COR-L47 (cell line): ENCODE measurements around the gene MAP3K13.
"Not testable (repeated sequence)": the region's sequence is repeated elsewhere in the genome, so short reads cannot be mapped to it uniquely, and the experiment has no call there.

Source experiments
- DNase-seq: peaks from one replicate; lab custom pipeline; 2025; lab: John Stamatoyannopoulos, UW

Gene MAP3K13

DNA sequence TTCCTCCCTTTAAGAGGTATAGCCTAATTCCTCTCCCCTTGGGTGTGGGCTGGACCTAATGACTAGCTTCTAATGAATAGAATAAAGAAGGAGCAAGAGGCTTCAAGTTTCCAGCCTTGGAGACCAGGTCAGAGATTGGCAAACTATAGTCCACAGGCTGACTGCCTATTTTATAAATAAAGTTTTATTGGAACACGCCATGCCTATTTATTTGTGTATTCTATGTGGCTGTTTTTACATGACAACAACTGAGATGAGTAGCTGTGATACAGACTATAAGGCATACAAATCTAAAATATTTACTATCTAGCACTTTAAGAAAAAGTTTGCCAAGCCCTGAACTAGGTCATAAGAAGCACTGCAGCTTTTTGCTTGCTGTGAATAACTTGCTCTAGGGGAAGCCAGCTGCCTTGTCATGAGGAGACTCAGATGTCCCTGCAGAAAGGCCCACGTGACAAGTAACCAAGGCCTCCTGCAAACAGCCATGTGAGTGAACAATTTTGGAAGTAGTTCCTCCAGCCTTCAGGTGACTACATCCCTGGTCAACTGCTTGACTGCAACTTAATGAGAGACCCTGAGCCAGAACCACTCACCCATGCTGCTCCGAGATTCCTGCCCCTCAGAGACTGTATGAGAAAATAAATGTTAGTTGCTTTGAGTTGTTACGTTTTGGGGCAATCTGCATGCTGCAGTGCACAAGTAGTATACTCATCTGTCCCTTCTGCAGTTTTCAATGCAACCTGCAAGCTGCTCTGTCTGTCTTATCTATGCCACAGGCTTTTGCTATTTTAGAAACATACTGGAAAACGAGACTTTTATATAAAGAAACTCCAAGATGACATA lies 21.1 kb upstream of the MAP3K13 start:
- DNase-seq = no peak

DNA sequence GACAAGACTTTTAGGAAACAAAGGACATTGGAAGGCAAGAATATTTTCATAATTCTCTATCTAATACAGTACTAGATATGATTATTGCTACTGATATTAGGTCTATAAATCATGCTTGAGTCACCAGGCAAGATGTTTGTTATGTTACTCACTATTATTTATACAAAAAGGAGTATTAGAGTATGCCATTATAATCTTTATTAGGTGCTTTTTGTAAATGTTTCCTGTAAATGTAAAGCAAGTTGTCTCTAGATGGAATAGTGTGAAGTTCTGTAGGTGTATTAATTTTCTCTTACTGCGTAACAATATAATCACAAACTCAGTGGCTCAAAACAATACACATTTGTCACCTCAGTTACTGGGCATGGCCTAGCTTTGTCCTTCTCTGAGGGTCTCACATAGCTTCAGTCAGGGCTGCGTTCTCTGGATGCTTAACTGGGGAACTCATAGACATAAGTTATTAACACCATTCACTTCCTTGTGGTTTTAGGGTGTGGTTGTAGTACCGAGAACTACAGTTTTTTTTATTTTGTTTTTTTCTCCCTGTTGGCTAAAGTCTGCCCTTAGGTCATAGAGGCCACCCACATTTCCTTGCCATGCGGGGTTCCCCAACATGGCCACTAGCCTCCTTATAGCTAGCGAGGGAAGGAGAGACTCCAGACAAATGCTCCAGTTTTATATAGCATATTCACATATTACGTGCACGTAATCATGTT lies 20.3 kb upstream of the MAP3K13 start:
- no peak for DNase-seq

GRCh38 chr3:185347399-185347798 lies 15.5 kb upstream of the MAP3K13 start:
- no peak for DNase-seq

DNA sequence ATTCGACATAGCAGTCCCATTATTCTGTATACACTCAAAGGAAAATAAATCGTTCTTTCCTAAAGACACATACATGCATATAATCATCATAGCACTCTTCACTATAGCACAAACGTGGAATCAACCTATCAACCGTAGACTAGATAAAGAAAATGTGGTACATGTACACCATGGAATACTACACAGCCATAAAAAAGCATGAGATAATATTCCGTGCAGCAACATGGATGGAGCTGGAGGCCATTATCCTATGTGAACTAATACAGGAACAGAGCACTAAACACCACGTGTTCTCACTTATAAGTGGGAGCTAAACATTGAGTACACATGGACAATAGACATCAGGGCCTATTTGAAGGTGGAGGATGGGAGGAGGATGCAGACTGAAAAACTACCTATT lies 12.1 kb upstream of the MAP3K13 start:
- no peak for DNase-seq

DNA sequence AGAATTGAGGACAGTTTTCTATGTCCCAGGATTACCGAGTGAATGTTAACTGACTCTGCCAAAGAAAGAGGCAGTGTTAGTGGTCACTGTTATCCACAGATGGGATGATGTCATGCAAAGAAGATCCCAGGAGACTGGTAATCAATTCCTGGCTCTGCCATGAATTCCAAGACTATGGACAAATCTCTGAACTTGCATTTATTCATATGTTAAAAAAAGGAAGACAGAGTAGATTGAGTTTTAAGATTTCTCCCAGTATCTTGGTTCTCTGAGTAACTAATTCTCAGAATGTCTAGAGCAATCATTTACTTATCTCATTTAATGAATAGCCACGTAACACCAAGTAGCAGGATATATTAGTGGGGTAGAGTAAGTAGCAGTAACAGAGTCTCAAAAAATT lies 11.5 kb upstream of the MAP3K13 start:
- DNase-seq = no peak

DNA sequence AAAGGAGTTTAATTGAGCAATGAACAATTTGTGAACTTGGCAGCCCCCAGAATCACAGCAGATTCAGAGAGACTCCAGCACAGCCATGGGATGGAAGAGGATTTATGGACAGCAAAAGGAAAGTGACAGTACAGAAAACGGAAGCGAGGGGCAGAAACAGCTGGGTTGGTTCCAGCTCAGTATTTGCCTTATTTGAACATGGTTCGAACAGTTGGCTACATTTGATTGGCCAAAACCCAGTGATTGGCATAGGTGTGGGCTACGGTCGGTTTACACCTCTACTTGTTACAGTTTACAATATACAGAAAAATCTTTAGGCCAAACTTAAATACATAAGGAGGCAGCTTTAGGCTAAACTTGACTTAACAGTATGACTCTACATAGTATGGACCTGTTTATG lies 9.7 kb upstream of the MAP3K13 start:
- DNase-seq = no peak

- DNase-seq = peak; percentile 89
These were observed 8.9 kb upstream of the MAP3K13 start for GRCh38 chr3:185353823-185354614.

GRCh38 chr3:185356499-185356898 lies 6.4 kb upstream of the MAP3K13 start:
- no peak for DNase-seq

GRCh38 chr3:185361920-185362319 lies 1.0 kb upstream of the MAP3K13 start:
- DNase-seq = no peak

DNA sequence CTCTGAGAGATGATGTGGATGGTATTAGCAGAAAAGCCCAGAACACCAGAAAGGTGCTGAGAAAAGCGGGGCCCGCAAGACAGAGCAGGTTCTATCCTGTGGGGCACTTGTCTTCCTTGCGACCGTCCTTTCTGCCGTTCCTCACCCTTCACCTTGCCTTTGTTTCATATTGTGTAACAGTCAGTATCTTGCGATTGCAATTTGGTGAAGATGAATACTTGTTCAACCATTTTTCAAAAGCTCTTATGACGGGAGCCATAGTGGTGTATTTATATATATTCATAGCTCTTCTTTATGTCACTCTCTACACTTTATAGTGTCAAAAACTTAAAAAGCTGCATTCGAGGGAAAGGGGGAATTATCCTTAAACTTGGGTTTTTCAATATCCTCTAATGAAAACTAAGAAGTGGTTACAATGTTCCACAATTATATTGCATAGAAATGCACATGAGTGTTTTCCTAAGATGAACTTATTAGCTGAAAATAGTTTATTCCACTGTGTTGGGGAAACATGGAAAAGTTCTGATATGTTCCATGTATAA lies 797 bp downstream of the MAP3K13 start:
- DNase-seq = no peak

DNA sequence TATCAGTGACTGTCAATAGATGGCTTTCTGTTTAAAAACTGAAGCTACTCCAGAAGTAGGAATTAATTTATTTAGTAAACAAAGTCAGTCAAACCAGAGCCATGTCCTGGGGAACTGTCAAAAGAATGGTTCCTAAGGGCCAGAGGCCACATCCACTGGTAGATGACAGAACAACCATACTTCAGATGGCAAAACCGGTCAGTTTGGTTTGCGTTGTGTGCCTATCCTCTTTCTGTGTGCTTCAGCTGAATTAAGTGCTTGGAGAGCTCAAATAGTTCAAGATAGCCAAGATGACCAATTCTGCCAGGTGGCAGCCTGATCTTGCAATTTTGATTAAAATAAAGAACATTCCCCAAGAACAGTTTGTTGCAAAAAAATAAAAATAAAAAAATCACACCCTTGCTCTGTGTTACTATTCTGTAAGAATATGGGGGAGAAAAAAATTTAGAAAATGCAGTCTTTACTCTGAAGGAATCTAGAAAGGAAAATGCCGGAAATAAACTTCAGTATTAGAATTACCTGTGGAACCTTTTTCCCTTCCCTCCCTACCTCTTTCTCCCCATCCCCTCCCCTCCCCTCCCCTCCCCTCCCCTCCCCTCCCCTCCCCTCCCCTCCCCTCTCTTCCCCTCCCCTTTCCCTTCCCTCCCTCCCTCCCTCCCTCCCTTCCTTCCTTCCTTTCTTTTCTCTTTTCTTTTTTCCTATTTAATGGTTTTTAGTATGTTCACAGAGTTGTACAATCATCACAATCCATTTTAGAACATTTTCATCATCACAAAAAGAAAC lies 2.5 kb downstream of the MAP3K13 start:
- DNase-seq = no peak

DNA sequence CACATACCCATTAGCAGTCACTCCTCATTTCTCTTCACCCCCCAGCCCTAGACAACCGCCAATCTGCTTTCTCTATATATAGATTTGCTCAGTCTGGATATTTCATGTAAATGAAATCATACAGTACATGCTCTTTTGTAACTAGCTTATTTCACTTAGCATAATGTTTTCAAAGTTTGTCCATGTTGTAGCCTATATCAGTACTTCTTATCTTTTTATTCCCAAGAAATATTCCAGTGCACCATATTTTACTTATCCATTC lies 3.1 kb downstream of the MAP3K13 start:
- no peak for DNase-seq

GRCh38 chr3:185366913-185367312 lies 4.0 kb downstream of the MAP3K13 start:
- no peak for DNase-seq

DNA sequence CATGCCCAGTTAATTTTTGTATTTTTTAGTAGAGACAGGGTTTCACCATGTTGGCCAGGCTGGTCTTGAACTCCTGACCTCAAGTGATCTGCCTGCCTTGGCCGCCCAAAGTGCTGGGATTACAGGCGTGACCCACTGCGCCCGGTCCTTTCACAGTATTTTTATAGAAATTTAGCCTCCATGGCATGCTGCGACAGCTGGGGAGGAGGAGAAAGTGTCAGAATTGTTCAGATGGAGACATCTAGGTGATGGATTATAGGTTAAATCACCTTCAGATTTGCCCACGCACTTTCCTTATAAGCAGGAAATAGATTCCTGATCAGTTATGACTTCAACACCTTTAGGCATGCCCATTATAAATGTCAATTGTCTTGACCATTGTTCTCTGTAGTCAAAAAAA lies 7.4 kb downstream of the MAP3K13 start:
- DNase-seq = not testable (repeated sequence)

- no peak for DNase-seq
These were observed 8.6 kb downstream of the MAP3K13 start for GRCh38 chr3:185371306-185372074.

- DNase-seq = no peak
These were observed 18.6 kb downstream of the MAP3K13 start for GRCh38 chr3:185381320-185382058.

GRCh38 chr3:185382154-185382553 lies 19.2 kb downstream of the MAP3K13 start:
- DNase-seq = no peak

DNA sequence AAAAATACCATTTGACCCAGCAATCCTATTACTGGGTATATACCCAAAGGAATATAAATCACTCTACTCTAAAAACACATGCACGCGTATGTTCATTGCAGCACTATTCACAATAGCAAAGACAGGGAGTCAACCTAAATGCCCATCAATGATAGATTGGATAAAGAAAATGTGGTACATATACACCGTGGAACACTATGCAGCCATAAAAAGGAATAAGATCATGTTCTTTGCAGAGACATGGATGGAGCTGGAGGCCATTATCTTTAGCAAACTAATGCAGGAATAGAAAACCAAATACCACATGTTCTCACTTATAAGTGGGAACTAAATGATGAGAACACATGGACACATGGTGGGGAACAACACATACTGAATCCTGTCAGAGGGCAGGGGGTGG lies 23.6 kb downstream of the MAP3K13 start:
- DNase-seq = not testable (repeated sequence)

DNA sequence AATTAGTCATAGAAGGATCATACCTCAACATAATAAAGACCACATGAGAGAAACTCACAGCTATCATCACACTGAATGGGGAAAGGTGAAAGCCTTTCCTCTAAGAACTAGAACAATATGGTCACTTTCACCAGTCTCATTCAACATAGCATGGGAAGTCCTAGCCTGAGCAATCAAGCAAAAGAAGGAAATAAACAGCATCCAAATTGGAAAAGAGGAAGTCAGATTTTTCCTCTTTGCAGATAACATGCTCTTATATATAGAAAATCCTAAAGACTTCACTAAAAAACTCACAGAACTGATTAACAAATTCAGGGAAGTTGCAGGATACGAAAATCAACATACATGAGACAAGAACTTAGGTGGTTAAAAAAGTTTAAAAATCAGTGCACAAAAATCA lies 24.7 kb downstream of the MAP3K13 start:
- DNase-seq = no peak

- DNase-seq = no peak
These were observed 30.1 kb downstream of the MAP3K13 start for GRCh38 chr3:185393055-185393454.
